Tibial nerve (tissue), 4 donors: ENCODE measurements around the gene ZNF407. TPM values are rescaled to one million over a fixed set of nuclear protein-coding genes. Genes with fewer than 3 reads are reported as not detected.

Source experiments
- DNase-seq, 2 donors: peaks; one replicate each; pipeline ENCODE4 v3.0.0-alpha.2; 2019; ENCODE audit warnings: low spot score in 2 of 2
- H3K27ac ChIP-seq, 4 donors: fragments of 200-600 bp; sonication (generic) in 3 of 4; one replicate each; pipeline ENCODE4 v1.5.1; 2017 to 2019; ENCODE audit warnings: mild to moderate bottlenecking in 1 of 4
- H3K27me3 ChIP-seq, 2 donors: fragments of 200-600 bp; sonication (generic) in 1 of 2; one replicate each; pipeline versions ENCODE4 v1.5.1 to v1.6.0; 2017 to 2019
- H3K36me3 ChIP-seq, 3 donors: fragments of 200-600 bp; sonication (generic); one replicate each; pipeline ENCODE4 v1.5.1; 2018 to 2019
- H3K4me1 ChIP-seq, 4 donors: fragments of 200-600 bp; sonication (generic) in 3 of 4; one replicate each; pipeline ENCODE4 v1.5.1; 2017 to 2019
- H3K4me3 ChIP-seq, 4 donors: fragments of 200-600 bp; sonication (generic) in 3 of 4; one replicate each; pipeline ENCODE4 v1.5.1; 2017 to 2019; ENCODE audit warnings: mild to moderate bottlenecking in 1 of 4, moderate library complexity in 1 of 4
- H3K9me3 ChIP-seq, 4 donors: fragments of 200-600 bp; sonication (generic) in 3 of 4; one replicate each; pipeline ENCODE4 v1.5.1; 2017 to 2019
- CTCF ChIP-seq, 5 experiments: fragments of 200-600 bp in 3 of 5; fragments of 450-650 bp in 2 of 5; sonication (generic) in 3 of 5; IDR thresholded peaks; one replicate each; pipeline ENCODE4 v1.5.1; 2016 to 2019; ENCODE audit warnings: antibody characterized with exemption in 5 of 5, mild to moderate bottlenecking in 3 of 5, moderate library complexity in 2 of 5
- EP300 ChIP-seq, 2 donors: sonication (generic); formaldehyde crosslinking; IDR thresholded peaks; one replicate each; pipeline ENCODE4 v1.6.1; 2017; ENCODE audit warnings: antibody characterized with exemption in 2 of 2, mild to moderate bottlenecking in 1 of 2
- POLR2A ChIP-seq, 2 donors: fragments of 450-650 bp; IDR thresholded peaks; one replicate each; pipeline ENCODE4 v1.6.1; 2017; ENCODE audit warnings: antibody characterized with exemption in 2 of 2, mild to moderate bottlenecking in 2 of 2, moderate library complexity in 2 of 2
- WGBS, 2 donors: methylation state at CpG; one replicate each; pipeline ENCODE4 v1.1.5; 2018; 5-methylcytosine and 5-hydroxymethylcytosine counted together
- total RNA-seq, 4 donors: library from RNA; depleted of rRNA; stranded (reverse); fragments of >200 nt; gene quantifications; one replicate each; pipeline ENCODE4 v1.1.0, GENCODE V29; 2016

ZNF407 gene
- total RNA-seq, 4 donors from 2014 or later: 18.6 to 22.8 (median 19.6) TPM

GRCh38 chr18:75010278-75010677 is 412.6 kb downstream of the ZNF407 start:
- TF ChIP-seq CTCF (IDR thresholded peaks at IDR 0.05): no peak
- TF ChIP-seq EP300 (IDR thresholded peaks at IDR 0.05): peak in 1 of 2 donors; percentile 37
- no peak for TF ChIP-seq POLR2A (IDR thresholded peaks at IDR 0.05)
- peak overlapping the region in 1 of 4 donors; percentile 49 for H3K27ac ChIP-seq
- H3K4me3 ChIP-seq: no peak overlapping the region

GRCh38 chr18:75010689-75011088 is 413.0 kb downstream of the ZNF407 start:
- Histone ChIP-seq H3K27me3 (no peaks in the 10 kb centered on the region), H3K9me3 (no peaks in the 10 kb centered on the region), H3K4me3 (no peak overlapping the region), H3K36me3 (no peaks in the 10 kb centered on the region), H3K27ac (peak overlapping the region in 1 of 4 donors; percentile 49), H3K4me1 (peaks cover 0 to 14% (median 4%) of the 10 kb centered on the region in 4 donors)
- TF ChIP-seq EP300 (IDR thresholded peaks at IDR 0.05) (no peak), CTCF (IDR thresholded peaks at IDR 0.05) (no peak), POLR2A (IDR thresholded peaks at IDR 0.05) (no peak)
- no peak for DNase-seq
- 54 to 56% methylated on average over 2 of the region's 2 CpGs for WGBS, 2 donors

More at GRCh38 chr18:75010278-75010677, 412.6 kb downstream of the ZNF407 start:
- no peak for DNase-seq
- Histone ChIP-seq H3K4me1 (peaks cover 0 to 14% (median 4%) of the 10 kb centered on the region in 4 donors), H3K36me3 (no peaks in the 10 kb centered on the region), H3K9me3 (no peaks in the 10 kb centered on the region), H3K27me3 (no peaks in the 10 kb centered on the region)
- WGBS, 2 donors: 54 to 57% methylated on average over 3 of the region's 3 CpGs

GRCh38 chr18:75016025-75016717 is 418.5 kb downstream of the ZNF407 start:
- no peaks in the 10 kb centered on the region for H3K36me3 ChIP-seq
- H3K4me1 ChIP-seq: no peaks in the 10 kb centered on the region
- H3K9me3 ChIP-seq: no peaks in the 10 kb centered on the region
- no peak overlapping the region for H3K4me3 ChIP-seq
- 95 to 98% methylated on average over 7 of the region's 7 CpGs for WGBS, 2 donors
- H3K27ac ChIP-seq: no peak overlapping the region
- TF ChIP-seq CTCF (IDR thresholded peaks at IDR 0.05): no peak
- no peak for TF ChIP-seq POLR2A (IDR thresholded peaks at IDR 0.05)
- TF ChIP-seq EP300 (IDR thresholded peaks at IDR 0.05): no peak
- H3K27me3 ChIP-seq: no peaks in the 10 kb centered on the region
- no peak for DNase-seq

GRCh38 chr18:75023473-75023872 is 425.8 kb downstream of the ZNF407 start:
- no peak overlapping the region for H3K4me3 ChIP-seq
- no peak for DNase-seq
- no peaks in the 10 kb centered on the region for H3K36me3 ChIP-seq
- no peak overlapping the region for H3K27ac ChIP-seq
- H3K4me1 ChIP-seq: no peaks in the 10 kb centered on the region
- H3K27me3 ChIP-seq: no peaks in the 10 kb centered on the region
- TF ChIP-seq EP300 (IDR thresholded peaks at IDR 0.05) (no peak), CTCF (IDR thresholded peaks at IDR 0.05) (no peak), POLR2A (IDR thresholded peaks at IDR 0.05) (no peak)
- 50 to 52% methylated on average over 4 of the region's 4 CpGs for WGBS, 2 donors
- no peaks in the 10 kb centered on the region for H3K9me3 ChIP-seq

- H3K4me1 ChIP-seq: no peaks in the 10 kb centered on the region
- no peak for TF ChIP-seq EP300 (IDR thresholded peaks at IDR 0.05)
- TF ChIP-seq CTCF (IDR thresholded peaks at IDR 0.05): no peak
- no peak for TF ChIP-seq POLR2A (IDR thresholded peaks at IDR 0.05)
- H3K9me3 ChIP-seq: no peaks in the 10 kb centered on the region
- no peak overlapping the region for H3K4me3 ChIP-seq
- 92 to 93% methylated on average over 8 of the region's 8 CpGs for WGBS, 2 donors
- no peak for DNase-seq
- H3K27ac ChIP-seq: no peak overlapping the region
- H3K27me3 ChIP-seq: no peaks in the 10 kb centered on the region
- no peaks in the 10 kb centered on the region for H3K36me3 ChIP-seq
Measured at GRCh38 chr18:75024871-75025270, 427.2 kb downstream of the ZNF407 start.
